Gastroesophageal sphincter (tissue), 3 donors: Measurements from ENCODE around the gene WBP4.
A peak's percentile ranks its signal among the peaks of the same experiment; 100 is the strongest.

ENCODE experiments used
- CTCF ChIP-seq, 4 experiments: fragments of 200-600 bp in 2 of 4; fragments of 450-650 bp in 2 of 4; sonication (generic) in 1 of 4; IDR thresholded peaks; one replicate each; pipeline ENCODE4 v1.5.1; 2017 to 2019; ENCODE audit warnings: antibody characterized with exemption in 4 of 4, mild to moderate bottlenecking in 2 of 4, moderate library complexity in 2 of 4
- EP300 ChIP-seq: sonication (generic); formaldehyde crosslinking; IDR thresholded peaks from one replicate; pipeline ENCODE4 v1.6.1; 2017; ENCODE audit warnings: antibody characterized with exemption, mild to moderate bottlenecking

- TF ChIP-seq CTCF (IDR thresholded peaks at IDR 0.05) (peak in 2 of 4 experiments; percentile 36 to 37), EP300 (no peak)
These were observed at the start of gene WBP4 for GRCh38 chr13:41061075-41061913.
